NOMO-1 (cell line): ENCODE measurements around the gene SLC45A3.
"Not testable (repeated sequence)": the region's sequence is repeated elsewhere in the genome, so short reads cannot be mapped to it uniquely, and the experiment has no call there.

ENCODE experiments used
- DNase-seq, 2 experiments: peaks; one replicate each; lab custom pipeline; 2025; ENCODE audit not compliant: unreplicated experiment in 2 of 2; lab: John Stamatoyannopoulos, UW

Gene SLC45A3, protein sequence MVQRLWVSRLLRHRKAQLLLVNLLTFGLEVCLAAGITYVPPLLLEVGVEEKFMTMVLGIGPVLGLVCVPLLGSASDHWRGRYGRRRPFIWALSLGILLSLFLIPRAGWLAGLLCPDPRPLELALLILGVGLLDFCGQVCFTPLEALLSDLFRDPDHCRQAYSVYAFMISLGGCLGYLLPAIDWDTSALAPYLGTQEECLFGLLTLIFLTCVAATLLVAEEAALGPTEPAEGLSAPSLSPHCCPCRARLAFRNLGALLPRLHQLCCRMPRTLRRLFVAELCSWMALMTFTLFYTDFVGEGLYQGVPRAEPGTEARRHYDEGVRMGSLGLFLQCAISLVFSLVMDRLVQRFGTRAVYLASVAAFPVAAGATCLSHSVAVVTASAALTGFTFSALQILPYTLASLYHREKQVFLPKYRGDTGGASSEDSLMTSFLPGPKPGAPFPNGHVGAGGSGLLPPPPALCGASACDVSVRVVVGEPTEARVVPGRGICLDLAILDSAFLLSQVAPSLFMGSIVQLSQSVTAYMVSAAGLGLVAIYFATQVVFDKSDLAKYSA

DNA sequence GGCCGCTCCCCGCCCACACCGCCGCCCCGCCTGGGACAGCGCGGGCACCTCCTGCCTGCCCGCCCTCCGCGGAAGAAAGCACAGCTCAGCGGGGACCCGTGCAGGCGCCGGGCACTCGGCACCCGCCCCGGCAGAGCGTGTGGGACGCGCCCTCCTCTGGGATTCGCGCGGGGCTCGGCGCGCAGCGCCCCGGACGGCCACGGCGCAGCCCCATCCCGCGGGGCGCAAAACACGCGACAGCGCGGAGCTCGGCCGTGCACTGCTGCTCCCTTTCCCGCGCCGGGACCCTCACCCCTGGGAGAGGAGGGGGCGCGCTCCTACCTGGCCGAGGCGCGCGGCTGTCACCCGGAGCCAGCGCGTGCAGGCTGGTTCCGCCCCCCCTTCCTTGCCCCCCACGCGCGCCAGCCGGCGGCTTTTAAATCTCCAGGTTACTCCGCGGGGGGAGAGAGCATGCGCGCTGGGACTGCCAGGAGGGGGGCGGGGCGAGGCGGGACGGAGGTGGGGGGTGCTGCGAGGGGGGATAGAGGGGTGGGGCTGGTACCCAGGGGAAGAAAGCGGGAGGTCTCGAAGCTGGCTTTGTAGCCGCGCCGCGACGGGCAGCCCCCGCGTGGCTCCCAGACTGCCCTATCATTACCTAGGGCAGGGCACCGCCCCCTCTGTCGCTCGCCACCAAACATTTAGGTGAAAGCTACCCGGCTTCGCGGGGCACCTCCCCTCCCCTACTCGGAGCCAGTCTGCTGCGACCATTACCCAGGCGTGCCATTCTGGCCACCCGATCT is at the start of gene SLC45A3:
Gene SLC45A3 (minus strand): TSS at position 437 of the 779 bp plus-strand sequence. CDS start 15,853 bp downstream, outside the sequence.
- DNase-seq: peak; percentile 31 to 45

DNA sequence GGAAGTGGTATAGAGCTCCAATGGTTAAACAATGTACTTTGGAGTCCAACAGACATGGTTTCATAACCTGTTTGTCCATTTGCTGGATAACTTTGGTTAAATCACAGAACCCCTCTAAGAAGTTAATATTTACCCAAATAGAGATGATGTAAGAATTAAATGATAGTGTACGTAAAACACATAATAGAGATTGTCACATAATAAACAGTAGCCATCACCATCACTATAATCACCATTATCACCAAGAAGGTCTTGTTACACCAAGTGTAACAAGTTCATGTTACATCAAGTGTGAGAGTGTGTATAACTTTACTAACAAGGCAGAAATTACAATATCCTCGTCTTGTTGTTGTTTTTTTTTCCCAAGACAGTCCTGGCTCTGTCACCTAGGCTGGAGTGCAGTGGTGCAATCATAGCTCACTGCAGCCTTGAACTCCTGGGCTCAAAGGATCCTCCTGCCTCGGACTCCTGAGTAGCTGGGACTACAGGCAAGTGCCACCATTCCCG is 46.4 kb upstream of the SLC45A3 start:
- DNase-seq: no peak

DNA sequence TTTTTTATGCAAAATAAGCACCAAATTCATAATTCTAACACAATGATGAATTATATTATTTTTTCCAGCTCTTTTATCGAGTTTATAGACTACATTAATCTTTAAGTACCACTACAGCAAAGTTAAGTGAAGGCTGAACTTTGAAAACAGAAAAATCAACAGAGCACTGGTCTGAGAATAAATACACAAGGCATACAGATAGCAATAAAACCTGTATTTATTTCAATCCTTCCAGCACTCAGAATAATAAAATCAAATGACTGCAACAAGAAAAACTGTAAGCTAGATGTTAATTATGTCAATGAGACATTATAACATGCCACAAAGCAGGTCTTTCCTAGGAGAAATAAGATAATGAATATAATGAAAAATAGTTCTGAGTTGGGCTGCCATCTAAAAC is 45.2 kb upstream of the SLC45A3 start:
- no peak for DNase-seq

DNA sequence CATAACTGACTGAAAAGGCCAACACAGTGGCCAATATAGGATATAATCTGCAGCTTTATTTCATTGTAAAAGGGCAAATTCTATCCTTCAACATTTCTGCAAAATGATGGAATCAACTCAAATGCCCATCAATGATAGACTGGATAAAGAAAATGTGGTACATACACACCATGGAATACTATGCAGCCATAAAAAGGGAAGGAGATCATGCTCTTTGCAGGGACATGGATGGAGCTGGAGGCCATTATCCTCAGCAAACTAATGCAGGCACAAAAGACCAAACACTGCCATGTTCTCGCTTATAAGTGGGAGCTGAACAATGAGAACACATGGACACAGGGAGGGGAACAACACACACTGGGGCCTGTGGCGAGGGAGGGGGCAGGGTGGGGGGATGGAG is 40.4 kb upstream of the SLC45A3 start:
- not testable (repeated sequence) for DNase-seq

DNA sequence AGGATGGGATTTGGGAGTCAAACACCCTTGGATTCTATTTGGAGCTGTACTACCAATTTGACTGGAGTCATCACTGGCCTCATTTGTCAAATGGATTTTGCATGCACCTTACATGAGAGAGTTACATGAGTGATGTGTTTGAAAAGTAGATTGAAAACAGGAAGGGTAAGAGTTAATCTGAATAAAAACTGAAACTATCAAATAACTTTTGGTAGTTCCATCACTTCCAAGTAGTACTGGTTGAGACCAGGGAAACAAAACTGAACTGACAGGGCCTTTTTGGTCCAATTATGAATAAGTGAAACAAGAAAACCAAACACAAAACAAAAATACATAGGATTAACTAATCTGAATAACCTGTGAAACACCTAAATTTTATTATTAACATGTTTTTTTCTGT is 39.5 kb upstream of the SLC45A3 start:
- DNase-seq: no peak

DNA sequence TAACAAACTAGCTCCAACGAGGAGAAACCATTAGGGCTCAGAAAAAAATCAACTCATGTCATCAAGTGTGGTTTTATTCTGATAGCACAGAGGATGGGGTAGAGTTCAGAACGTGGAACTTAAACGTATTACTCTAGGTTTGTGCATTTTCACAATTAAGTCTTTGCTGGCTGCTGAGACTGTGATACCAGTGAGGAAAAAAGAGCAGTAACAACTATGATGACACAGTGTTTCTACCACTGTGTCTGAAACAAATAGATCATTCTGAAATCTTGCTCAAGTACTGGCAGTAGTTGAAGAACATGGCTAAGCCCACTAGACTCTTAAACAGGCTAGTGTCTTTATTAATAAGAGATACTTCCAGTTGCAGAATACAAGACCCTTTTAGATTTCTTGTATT is 38.7 kb upstream of the SLC45A3 start:
- no peak for DNase-seq

DNA sequence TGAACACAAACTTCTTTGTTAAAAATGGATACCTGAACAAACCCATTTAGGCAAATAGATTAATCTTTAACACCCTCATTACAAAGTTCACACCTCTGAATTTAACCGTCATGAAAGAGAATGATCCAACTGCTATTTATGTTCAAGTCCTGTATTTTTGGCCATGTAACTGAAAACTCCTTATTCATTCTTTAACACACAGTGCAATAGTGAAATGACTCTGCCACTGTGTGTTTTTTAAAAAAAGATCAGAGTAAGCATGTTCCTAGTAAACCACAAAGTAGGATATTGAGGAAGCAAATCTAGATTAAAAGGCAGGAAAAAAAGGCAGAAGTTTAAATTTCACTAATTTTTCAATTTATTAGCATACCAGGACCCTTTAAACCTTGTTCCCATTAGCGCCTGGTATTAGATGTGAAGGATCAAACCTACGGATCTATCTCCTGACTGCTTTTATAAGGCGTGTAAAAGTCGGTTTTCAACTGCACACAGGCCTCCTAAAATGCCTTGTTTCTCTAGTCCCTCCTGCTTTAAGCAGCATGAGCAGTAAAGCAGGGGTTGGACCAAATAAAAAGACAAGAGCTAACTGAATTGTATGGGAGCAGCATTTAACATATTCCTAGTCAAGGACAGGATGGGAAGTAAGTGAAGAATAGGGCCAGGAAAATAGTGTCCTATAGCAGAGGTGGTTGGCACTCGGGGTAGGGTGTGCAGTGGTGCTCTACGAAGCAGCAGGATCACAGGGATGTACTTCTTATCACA is 36.2 kb upstream of the SLC45A3 start:
- DNase-seq: no peak

DNA sequence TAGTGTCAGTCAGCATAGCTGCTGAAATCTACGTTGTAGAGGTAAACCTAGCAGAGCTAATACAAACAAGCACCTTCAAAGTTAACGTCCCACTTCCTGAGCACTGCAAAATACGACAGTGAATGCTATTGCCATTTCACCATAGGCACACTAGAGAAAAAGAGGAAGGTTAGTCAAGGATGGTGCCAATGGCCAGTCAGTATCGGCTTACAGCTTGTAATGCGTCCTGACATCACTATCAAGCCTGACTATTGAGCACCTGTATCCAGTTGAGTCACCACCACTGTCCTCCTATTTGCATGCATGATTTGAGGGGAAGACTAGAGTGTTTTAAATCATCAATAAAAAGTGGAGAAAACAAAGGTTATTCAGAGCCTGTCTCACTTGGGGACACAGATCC is 35.3 kb upstream of the SLC45A3 start:
- peak; percentile 46 to 53 for DNase-seq

DNA sequence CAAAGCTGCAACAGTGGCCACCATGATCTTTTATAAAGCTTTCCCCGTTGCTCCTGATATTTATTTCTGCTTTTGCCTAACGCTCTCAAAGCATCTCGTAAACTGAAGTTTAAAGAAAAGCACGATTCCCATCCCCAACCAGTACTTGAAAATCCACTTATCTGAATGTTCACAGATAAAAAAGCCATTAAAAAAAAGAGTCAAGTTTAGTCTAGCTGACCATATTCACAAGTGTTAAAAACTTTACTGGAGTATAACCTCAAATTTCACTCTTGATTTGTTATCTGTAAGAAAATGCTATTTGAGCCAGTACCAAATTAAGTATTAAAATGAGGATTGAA is 34.6 kb upstream of the SLC45A3 start:
- no peak for DNase-seq

DNA sequence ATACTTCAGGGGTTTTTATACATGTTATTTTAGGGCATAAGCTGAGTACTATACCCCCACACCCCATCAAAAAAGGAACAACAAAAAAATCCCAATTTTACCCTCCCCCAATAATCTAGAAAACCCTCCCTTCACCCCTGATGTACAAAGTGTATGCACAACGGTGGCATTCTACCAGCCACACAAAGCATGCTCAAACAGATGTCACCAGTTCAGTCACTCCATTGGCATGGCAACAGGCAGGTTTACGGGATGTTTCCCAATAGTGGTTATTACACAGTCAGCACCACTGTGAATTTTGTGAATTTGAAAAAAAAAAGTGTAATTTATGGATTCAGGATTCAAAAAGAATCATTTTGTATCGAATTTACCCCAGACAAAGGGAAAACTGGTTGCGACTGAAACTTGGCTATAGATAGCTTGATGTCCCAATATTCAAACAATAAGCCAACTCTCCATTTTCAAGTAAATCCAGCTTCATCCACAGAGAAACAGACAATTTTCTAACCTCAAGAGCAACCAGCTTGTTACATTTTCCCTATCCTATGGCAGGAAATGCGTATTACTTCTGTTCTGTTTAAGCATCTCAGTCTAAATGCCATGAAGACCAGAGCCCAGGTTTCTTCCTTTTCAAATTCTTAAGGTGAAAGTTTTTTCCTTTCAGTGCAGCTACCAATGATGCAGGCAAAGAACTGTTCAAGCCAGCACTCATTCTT is 34.0 kb upstream of the SLC45A3 start:
- peak; percentile 35 to 49 for DNase-seq

DNA sequence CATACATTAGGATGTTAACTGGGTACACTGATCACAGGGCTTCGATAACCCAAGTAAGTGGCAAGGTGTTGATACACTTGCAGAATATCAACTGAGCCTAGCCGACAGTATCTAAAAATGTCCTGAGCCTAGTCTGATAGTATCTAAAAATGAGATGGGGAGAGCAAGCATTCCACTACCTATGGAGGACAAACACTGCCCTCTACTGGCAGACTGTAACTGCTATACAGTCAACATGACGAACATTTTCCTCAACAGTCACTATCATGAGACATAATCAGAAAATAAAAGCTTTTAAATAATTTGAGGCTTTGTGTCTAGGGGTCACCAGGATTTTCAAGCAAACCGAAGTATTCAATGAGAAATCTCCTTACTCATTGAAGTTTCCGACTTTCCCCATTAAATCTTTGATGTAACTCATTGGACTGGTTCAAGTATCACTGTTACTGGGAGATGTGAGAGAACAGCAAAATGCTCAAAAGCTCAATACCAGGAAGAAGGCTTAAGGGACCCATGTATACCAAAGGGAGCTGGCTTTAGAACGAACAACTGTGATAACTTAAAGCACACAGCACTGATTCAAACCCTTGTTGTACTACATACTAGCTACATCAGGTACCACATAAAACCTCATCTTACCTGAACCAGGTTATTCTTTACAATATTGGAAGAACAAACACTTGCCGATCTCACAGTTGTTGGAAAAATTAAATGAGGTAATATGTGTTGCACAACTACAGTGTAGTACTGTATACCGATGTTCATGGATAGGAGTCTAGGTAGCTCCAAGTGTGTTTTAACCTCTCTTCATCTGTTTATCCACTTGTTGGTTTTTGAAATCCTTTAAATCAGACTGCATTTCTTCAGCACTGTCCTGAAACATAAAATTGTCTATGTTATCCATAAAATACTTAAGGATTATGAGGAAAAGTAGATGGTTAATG is 31.1 kb upstream of the SLC45A3 start:
- DNase-seq: peak; percentile 46 to 87

DNA sequence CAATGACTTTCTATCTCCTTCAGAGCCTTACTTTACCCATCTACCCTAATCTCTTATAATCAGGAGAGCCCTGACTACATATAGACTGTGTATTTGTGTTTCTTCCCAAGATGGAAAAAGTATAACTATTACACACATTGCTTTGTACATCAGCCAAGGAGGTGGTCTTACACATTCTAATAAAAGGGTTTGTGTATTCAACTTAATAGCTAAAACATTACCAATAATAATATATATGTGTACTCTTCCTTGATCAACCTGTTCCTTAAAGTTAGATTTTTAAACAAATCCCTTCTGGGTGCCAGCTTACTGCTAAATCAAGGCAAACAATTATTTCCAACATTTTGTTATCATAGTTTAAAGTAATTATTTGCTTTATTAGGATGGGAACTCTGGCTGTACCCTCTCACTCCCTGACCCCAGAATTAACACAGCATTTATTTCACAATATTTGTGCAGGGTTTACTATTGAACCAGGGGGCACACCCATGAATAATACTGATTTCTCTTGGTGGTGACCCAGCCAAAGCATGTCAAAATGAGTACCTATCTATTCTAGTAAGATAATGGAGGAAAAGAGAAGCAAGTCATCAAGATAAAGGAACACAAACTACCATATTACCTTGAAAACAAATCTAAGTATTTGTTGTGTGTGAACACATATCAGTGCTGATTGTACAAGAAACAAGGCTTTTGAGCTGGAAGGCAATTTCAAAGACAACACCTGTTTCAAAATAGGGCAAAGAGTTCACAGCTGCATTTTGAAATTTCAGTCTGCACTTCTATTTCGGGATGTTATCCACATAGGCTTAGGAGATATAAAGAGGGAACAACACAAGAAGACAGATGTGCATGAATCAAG is 30.1 kb upstream of the SLC45A3 start:
- DNase-seq: no peak

DNA sequence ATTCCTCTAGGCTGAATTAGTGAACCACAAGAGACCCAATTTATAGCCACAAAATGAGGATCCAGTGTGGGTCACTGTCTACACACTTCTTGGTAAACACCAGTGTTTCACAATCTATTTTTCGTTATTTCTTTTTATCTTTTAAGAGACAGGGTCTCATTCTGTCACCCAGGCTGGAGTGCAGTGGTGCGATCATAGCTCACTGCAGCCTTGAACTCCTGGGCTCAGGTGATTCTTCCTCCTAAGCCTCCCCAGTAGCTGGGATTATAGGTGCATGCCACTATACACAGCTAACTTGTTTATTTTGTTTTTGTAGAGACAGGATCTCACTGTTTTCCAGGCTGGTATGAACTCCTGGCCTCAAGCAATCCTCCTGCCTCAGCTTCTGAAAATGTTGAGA is 29.3 kb upstream of the SLC45A3 start:
- DNase-seq: no peak

DNA sequence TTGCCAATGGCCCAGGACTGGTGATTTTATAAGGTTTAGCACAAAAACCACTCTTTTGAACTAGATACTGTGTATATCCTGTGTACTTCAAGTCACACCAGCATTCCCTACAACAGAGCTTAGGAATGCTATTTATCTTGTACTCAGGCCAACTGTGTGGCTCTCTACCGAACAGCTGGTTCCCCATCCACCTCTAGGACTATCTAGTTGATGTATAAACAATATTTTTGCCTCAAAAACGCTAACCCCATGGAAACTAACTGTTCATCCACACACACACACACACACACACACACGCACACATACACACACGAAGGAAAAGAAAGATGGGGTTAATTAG is 28.7 kb upstream of the SLC45A3 start:
- DNase-seq: no peak

DNA sequence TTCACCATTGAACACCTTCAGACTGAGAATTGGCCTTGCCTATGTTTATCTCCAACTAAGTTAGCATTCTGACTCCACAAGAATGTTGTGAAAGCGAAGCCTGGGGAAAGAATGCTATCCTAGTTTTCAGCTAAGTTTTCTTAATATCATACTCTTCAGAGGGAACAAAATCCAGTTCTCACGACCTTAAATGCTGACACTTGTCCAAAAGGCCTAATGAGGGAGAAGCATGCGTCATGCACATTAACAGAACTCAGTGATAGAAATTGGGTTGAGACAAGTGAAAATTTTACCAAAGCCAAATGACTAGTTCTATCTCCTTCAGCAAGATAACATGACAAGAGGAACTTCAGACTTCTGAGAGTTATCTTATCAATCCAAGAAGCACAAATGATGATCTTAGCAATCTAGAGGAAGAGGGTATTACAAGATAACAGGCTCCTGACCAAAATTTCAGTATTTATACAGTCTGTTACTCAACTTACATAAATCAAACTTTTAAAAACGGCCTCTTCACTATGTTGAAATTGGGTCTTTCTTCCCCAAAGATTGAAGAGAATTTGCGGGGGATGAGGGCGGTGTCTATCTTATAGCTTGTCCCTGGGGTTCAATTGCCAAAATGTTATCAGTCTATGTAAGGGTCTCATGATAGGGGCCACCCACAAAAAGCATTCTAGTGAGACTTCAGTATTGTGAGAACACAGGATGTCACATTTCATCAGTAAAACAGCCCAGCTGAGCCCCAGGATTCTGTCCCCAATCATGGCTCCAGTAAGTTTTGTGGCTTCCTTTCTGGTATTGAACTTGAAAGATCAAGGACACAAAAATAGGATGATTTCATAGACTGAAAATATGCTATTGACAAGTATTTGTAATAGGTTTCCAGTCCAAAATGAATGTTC is 26.5 kb upstream of the SLC45A3 start:
- peak; percentile 76 to 91 for DNase-seq

DNA sequence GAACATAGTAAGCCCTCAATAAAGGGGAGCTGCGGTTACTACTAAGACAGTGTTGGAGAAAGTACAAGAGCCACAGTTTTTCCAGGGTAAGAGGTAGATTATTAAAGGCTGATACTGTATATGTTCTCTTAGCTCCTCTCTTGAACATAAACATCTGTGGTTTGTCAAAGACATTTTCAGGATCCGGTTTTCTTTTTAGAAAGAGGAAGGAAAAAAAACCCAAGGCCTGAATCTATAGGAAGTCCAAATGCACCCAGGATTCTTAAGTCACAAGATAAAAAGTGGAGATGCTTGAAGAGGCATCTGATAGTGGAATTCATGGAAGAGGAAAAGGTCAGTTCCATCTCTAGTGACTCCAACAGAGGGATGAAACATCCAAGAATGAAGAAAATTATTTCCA is 24.6 kb upstream of the SLC45A3 start:
- peak; percentile 37 to 73 for DNase-seq

DNA sequence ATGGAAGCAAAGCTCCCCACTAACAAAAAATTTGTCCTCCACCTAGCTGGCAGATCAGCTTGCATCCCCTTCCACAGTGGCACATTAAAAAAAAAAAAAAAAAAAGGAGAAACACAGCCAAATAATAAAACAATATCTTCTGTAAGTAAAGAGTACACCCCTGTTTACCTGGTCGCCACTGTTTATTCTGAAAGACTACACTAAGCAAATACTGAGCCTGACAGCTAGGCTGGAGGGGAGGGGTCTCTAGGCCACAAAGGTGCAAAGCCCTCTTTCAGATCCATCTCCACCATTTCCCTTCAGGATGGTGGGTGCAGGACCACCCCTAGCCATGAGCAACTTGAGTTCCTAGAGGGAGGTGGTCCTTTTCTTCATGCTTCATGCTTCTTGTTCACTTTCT is 22.8 kb upstream of the SLC45A3 start:
- no peak for DNase-seq
